GM12874 (cell line): Measurements from ENCODE around the gene TAF11L4.
"Not testable (repeated sequence)": the region's sequence is repeated elsewhere in the genome, so short reads cannot be mapped to it uniquely, and the experiment has no call there.

ENCODE experiments used
- TF ChIP-seq, protein P1 (sequence below): IDR thresholded peaks from 2 replicates; pipeline ENCODE4 v1.5.1; 2011; ENCODE audit warnings: low read depth, mild to moderate bottlenecking, control low read depth, low read length, moderate library complexity; ENCODE audit not compliant: insufficient read depth

TAF11L4 gene

GRCh38 chr5:17521501-17521900 is at the start of gene TAF11L4:
Gene TAF11L4 (plus strand): TSS chr5:17521801.
- TF ChIP-seq, protein P1, sequence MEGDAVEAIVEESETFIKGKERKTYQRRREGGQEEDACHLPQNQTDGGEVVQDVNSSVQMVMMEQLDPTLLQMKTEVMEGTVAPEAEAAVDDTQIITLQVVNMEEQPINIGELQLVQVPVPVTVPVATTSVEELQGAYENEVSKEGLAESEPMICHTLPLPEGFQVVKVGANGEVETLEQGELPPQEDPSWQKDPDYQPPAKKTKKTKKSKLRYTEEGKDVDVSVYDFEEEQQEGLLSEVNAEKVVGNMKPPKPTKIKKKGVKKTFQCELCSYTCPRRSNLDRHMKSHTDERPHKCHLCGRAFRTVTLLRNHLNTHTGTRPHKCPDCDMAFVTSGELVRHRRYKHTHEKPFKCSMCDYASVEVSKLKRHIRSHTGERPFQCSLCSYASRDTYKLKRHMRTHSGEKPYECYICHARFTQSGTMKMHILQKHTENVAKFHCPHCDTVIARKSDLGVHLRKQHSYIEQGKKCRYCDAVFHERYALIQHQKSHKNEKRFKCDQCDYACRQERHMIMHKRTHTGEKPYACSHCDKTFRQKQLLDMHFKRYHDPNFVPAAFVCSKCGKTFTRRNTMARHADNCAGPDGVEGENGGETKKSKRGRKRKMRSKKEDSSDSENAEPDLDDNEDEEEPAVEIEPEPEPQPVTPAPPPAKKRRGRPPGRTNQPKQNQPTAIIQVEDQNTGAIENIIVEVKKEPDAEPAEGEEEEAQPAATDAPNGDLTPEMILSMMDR, result not testable (repeated sequence)

GRCh38 chr5:17477043-17477442 is 44.6 kb upstream of the TAF11L4 start:
- TF ChIP-seq, protein P1, result no peak

- TF ChIP-seq, protein P1, result no peak
These were observed 43.9 kb upstream of the TAF11L4 start for GRCh38 chr5:17477573-17478265.

- TF ChIP-seq, protein P1, result no peak
These were observed 40.2 kb upstream of the TAF11L4 start for GRCh38 chr5:17481378-17481777.

GRCh38 chr5:17482790-17483189 is 38.8 kb upstream of the TAF11L4 start:
- TF ChIP-seq, protein P1, result no peak

GRCh38 chr5:17487174-17487512 is 34.5 kb upstream of the TAF11L4 start:
- TF ChIP-seq, protein P1, result no peak

GRCh38 chr5:17492770-17493169 is 28.8 kb upstream of the TAF11L4 start:
- TF ChIP-seq, protein P1, result no peak
